Right lobe of liver (tissue), 6 donors: ENCODE measurements around the gene TGFB2. TPM values are rescaled to one million over a fixed set of nuclear protein-coding genes. Genes with fewer than 3 reads are reported as not detected.

ENCODE experiments used
- ATAC-seq, 4 donors: fragments of 200-7000 bp; cut with Tn5 transposase; one replicate each; pipeline ENCODE4 v1.9.1; 2020; ENCODE audit warnings: mild to moderate bottlenecking in 4 of 4, moderate library complexity in 4 of 4
- DNase-seq, 3 donors: peaks; one replicate each; pipeline ENCODE4 v3.0.0-alpha.2; 2020
- H3K27ac ChIP-seq, 3 donors: fragments of 200-600 bp; one replicate each; pipeline ENCODE4 v1.8.0; 2022
- H3K27me3 ChIP-seq, 2 donors: fragments of 200-600 bp; one replicate each; pipeline ENCODE4 v1.8.0; 2022
- H3K36me3 ChIP-seq, 4 donors: fragments of 200-600 bp; sonication (generic) in 1 of 4; one replicate each; pipeline versions ENCODE4 v1.5.1 to v1.8.0; 2017 to 2022; ENCODE audit warnings: control low read depth in 1 of 4
- H3K4me1 ChIP-seq, 4 donors: fragments of 200-600 bp; sonication (generic) in 1 of 4; one replicate each; pipeline versions ENCODE4 v1.5.1 to v1.8.0; 2017 to 2022; ENCODE audit warnings: control low read depth in 1 of 4
- H3K4me3 ChIP-seq, 3 donors: fragments of 200-600 bp; one replicate each; pipeline ENCODE4 v1.8.0; 2022
- H3K9me3 ChIP-seq, 4 donors: fragments of 200-600 bp; sonication (generic) in 1 of 4; one replicate each; pipeline versions ENCODE4 v1.5.1 to v1.8.0; 2017 to 2022; ENCODE audit warnings: control low read depth in 1 of 4
- POLR2A ChIP-seq: fragments of 450-650 bp; IDR thresholded peaks from one replicate; pipeline ENCODE4 v1.6.1; 2017; ENCODE audit warnings: antibody characterized with exemption, mild to moderate bottlenecking
- WGBS: methylation state at CpG from one replicate; pipeline ENCODE4 v1.1.6; 2018; ENCODE audit warnings: low coverage, low lambda C conversion rate; ENCODE audit not compliant: insufficient coverage; ENCODE audit errors: missing lambda C conversion rate; 5-methylcytosine and 5-hydroxymethylcytosine counted together
- intact Hi-C, 2 donors: fragments of 100-400 bp; cut with DNase I; formaldehyde crosslinking; loops; one replicate each; pipeline versions ENCODE4 v1.11.2 to v1.14.1; 2022
- total RNA-seq, 6 experiments: library from RNA; depleted of rRNA in 2 of 6; stranded (reverse); fragments of >200 nt in 2 of 6; fragmentation: NEBNext Ultra II Directional in 3 of 6; extraction: Animal tissue kit (Norgen Biotek cat#: 25700) in 3 of 6; gene quantifications; one replicate each; pipeline versions ENCODE4 v1.1.0 to v1.2.4, GENCODE V29; 2016 to 2023
- TF ChIP-seq, protein P1 (sequence below), 4 donors: fragments of 200-600 bp in 3 of 4; fragments of 450-650 bp in 1 of 4; IDR thresholded peaks; one replicate each; pipeline versions ENCODE4 v1.5.1 to v1.8.0; 2016 to 2022; ENCODE audit warnings: antibody characterized with exemption in 4 of 4, mild to moderate bottlenecking in 2 of 4
- donor health status: DM: no; HTN: yes; CAD: no.
- donor health status: DM: no; HTN: no; CAD: no.
- donor health status: DM: no; HTN: no; CAD: no.
- donor health status: DM: no; HTN: yes; CAD: no.
- donor health status: DM: no; HTN: yes; CAD: no.

TGFB2 gene
- total RNA-seq, 6 experiments from 2014 or later, result 0.18 to 2.8 (median 0.34) TPM

- 28% methylated on average over 8 of the region's 8 CpGs for WGBS
- ATAC-seq, result peak; percentile 15 to 87 (median 37)
- no peaks in the 10 kb centered on the region for H3K36me3 ChIP-seq
- H3K9me3 ChIP-seq, result no peaks in the 10 kb centered on the region
- H3K27me3 ChIP-seq, result no peaks in the 10 kb centered on the region
- TF ChIP-seq, protein P1, sequence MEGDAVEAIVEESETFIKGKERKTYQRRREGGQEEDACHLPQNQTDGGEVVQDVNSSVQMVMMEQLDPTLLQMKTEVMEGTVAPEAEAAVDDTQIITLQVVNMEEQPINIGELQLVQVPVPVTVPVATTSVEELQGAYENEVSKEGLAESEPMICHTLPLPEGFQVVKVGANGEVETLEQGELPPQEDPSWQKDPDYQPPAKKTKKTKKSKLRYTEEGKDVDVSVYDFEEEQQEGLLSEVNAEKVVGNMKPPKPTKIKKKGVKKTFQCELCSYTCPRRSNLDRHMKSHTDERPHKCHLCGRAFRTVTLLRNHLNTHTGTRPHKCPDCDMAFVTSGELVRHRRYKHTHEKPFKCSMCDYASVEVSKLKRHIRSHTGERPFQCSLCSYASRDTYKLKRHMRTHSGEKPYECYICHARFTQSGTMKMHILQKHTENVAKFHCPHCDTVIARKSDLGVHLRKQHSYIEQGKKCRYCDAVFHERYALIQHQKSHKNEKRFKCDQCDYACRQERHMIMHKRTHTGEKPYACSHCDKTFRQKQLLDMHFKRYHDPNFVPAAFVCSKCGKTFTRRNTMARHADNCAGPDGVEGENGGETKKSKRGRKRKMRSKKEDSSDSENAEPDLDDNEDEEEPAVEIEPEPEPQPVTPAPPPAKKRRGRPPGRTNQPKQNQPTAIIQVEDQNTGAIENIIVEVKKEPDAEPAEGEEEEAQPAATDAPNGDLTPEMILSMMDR (IDR thresholded peaks at IDR 0.05), result no peak
- no peak for DNase-seq
- intact Hi-C loops, result no loop called here
- no peaks in the 10 kb centered on the region for H3K4me1 ChIP-seq
- no peak overlapping the region for H3K27ac ChIP-seq
- H3K4me3 ChIP-seq, result no peak overlapping the region
These were observed 52.7 kb downstream of the TGFB2 start for GRCh38 chr1:218397752-218398339.

GRCh38 chr1:218400624-218401023 is 55.5 kb downstream of the TGFB2 start:
- TF ChIP-seq POLR2A, result no peak
- TF ChIP-seq, protein P1 (IDR thresholded peaks at IDR 0.05), result no peak
- Histone ChIP-seq H3K36me3 (no peaks in the 10 kb centered on the region), H3K27me3 (no peaks in the 10 kb centered on the region), H3K4me3 (no peak overlapping the region), H3K9me3 (no peaks in the 10 kb centered on the region), H3K27ac (no peak overlapping the region), H3K4me1 (no peaks in the 10 kb centered on the region)
- intact Hi-C loops, result no loop called here
- WGBS, result 100% methylated on average over 3 of the region's 3 CpGs
- no peak for ATAC-seq
- DNase-seq, result no peak

- no peak overlapping the region for H3K4me3 ChIP-seq
- TF ChIP-seq, protein P1 (IDR thresholded peaks at IDR 0.05), result no peak
- no peak for TF ChIP-seq POLR2A
- intact Hi-C loops, result no loop called here
- DNase-seq (no peak), ATAC-seq (no peak)
- no peak overlapping the region for H3K27ac ChIP-seq
- H3K9me3 ChIP-seq, result no peaks in the 10 kb centered on the region
- H3K36me3 ChIP-seq, result no peaks in the 10 kb centered on the region
- 82% methylated on average over 5 of the region's 12 CpGs for WGBS
- H3K4me1 ChIP-seq, result no peaks in the 10 kb centered on the region
- H3K27me3 ChIP-seq, result no peaks in the 10 kb centered on the region
These were observed 56.4 kb downstream of the TGFB2 start for GRCh38 chr1:218401441-218401997.

GRCh38 chr1:218401998-218402785 is 57.1 kb downstream of the TGFB2 start:
- TF ChIP-seq, protein P1 (IDR thresholded peaks at IDR 0.05), result no peak
- TF ChIP-seq POLR2A, result no peak
- Histone ChIP-seq H3K4me1 (no peaks in the 10 kb centered on the region), H3K27me3 (no peaks in the 10 kb centered on the region), H3K9me3 (no peaks in the 10 kb centered on the region), H3K36me3 (no peaks in the 10 kb centered on the region), H3K27ac (no peak overlapping the region), H3K4me3 (no peak overlapping the region)
- intact Hi-C loops, result no loop called here
- DNase-seq, result no peak
- no peak for ATAC-seq
- WGBS, result 64% methylated on average over 6 of the region's 8 CpGs
